GM12801 (cell line): ENCODE data around the gene ABCA5.

Experiments
- CTCF ChIP-seq: IDR thresholded peaks from one replicate; pipeline ENCODE4 v1.5.1; 2011; ENCODE audit warnings: control low read depth; ENCODE audit not compliant: insufficient read length; ENCODE audit errors: extremely low read depth

The ABCA5 gene

GRCh38 chr17:69327060-69327831 lies at the start of gene ABCA5:
ABCA5 (minus strand) TSS chr17:69327133; CDS start chr17:69314415, 12,718 bp downstream.
- TF ChIP-seq CTCF, result no peak

- TF ChIP-seq CTCF, result no peak
These were observed 48.3 kb upstream of the ABCA5 start for GRCh38 chr17:69375229-69375628.

GRCh38 chr17:69373069-69373468 lies 46.1 kb upstream of the ABCA5 start:
- no peak for TF ChIP-seq CTCF

- TF ChIP-seq CTCF, result no peak
These were observed 40.4 kb upstream of the ABCA5 start for GRCh38 chr17:69367298-69367697.

- no peak for TF ChIP-seq CTCF
These were observed 36.7 kb upstream of the ABCA5 start for GRCh38 chr17:69363488-69364210.

GRCh38 chr17:69361156-69361555 lies 34.2 kb upstream of the ABCA5 start:
- no peak for TF ChIP-seq CTCF

- TF ChIP-seq CTCF, result no peak
These were observed 32.0 kb upstream of the ABCA5 start for GRCh38 chr17:69358688-69359596.
